ENCODE data around the gene NISCH.

DNA sequence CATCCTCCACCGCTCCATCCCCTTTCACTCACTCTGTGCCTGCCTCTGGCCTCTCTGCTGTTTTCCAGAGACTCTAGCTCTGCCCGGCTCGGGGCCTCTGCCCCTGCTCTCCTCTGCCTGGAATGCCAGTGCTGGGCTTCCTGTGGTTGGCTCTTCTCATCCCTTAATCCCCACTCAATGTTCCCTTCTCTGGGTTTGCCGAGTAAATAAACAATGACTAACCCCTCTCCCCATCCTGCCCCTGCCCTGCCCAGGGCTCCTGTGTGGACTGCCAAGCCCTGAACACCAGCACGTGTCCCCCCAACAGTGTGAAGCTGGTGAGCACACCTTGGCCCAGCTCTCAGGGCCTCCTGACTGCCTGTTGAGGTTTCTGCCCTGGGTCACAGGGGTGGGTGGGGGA lies 52.0 kb downstream of the NISCH start:
- TF ChIP-seq POLR2AphosphoS5 (IDR thresholded peaks at IDR 0.05; ENCODE audit: low read depth) (no peak), STAT1 (IDR thresholded peaks at IDR 0.05; ENCODE audit: unreplicated experiment) (no peak), CREB1 (CRISPR knock-in tag; IDR thresholded peaks at IDR 0.05; ENCODE audit: low read depth) (no peak), ZNF331 (CRISPR knock-in tag; IDR thresholded peaks at IDR 0.05; ENCODE audit: low read depth) (no peak)
- TF ChIP-seq, protein P1, sequence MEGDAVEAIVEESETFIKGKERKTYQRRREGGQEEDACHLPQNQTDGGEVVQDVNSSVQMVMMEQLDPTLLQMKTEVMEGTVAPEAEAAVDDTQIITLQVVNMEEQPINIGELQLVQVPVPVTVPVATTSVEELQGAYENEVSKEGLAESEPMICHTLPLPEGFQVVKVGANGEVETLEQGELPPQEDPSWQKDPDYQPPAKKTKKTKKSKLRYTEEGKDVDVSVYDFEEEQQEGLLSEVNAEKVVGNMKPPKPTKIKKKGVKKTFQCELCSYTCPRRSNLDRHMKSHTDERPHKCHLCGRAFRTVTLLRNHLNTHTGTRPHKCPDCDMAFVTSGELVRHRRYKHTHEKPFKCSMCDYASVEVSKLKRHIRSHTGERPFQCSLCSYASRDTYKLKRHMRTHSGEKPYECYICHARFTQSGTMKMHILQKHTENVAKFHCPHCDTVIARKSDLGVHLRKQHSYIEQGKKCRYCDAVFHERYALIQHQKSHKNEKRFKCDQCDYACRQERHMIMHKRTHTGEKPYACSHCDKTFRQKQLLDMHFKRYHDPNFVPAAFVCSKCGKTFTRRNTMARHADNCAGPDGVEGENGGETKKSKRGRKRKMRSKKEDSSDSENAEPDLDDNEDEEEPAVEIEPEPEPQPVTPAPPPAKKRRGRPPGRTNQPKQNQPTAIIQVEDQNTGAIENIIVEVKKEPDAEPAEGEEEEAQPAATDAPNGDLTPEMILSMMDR (conservative IDR thresholded peaks at IDR 0.05; ENCODE audit: low read depth in 2 of 2) = no peak

All from GM23338 (cell line).